Left ventricle myocardium superior (tissue), 1 donor: Measurements from ENCODE around the gene ZBTB45. TPM values are rescaled to one million over a fixed set of nuclear protein-coding genes. Genes with fewer than 3 reads are reported as not detected.
"Not testable (repeated sequence)": the region's sequence is repeated elsewhere in the genome, so short reads cannot be mapped to it uniquely, and the experiment has no call there.

Experiments
- ATAC-seq: fragments of 200-7000 bp; cut with Tn5 transposase; one replicate; pipeline ENCODE4 v1.9.1; 2020; ENCODE audit warnings: mild to moderate bottlenecking, moderate library complexity
- DNase-seq: peaks from one replicate; pipeline ENCODE4 v3.0.0-alpha.2; 2020
- intact Hi-C: fragments of 100-400 bp; cut with micrococcal nuclease; formaldehyde crosslinking; loops from one replicate; pipeline ENCODE4 v1.11.0; 2022
- total RNA-seq: library from RNA; stranded (reverse); fragmentation: NEBNext Ultra II Directional; extraction: Animal tissue kit (Norgen Biotek cat#: 25700); gene quantifications from one replicate; pipeline ENCODE4 v1.2.1, GENCODE V29; 2021
- donor health status: DM: no; HTN: yes; CAD: no; lungs with severe emphysema.

ZBTB45 gene
- total RNA-seq, 1 donor from 2014 or later: 10.4 TPM

GRCh38 chr19:58480481-58480830, 39.2 kb downstream of the ZBTB45 start:
- no peak for ATAC-seq
- DNase-seq: no peak
- intact Hi-C loops: no loop called here

- intact Hi-C loops: no loop called here
- ATAC-seq (no peak), DNase-seq (no peak)
Measured at GRCh38 chr19:58479736-58480480, 39.7 kb downstream of the ZBTB45 start.

- DNase-seq (no peak), ATAC-seq (no peak)
- intact Hi-C loops: no loop called here
Measured at GRCh38 chr19:58479303-58479702, 40.3 kb downstream of the ZBTB45 start.

DNA sequence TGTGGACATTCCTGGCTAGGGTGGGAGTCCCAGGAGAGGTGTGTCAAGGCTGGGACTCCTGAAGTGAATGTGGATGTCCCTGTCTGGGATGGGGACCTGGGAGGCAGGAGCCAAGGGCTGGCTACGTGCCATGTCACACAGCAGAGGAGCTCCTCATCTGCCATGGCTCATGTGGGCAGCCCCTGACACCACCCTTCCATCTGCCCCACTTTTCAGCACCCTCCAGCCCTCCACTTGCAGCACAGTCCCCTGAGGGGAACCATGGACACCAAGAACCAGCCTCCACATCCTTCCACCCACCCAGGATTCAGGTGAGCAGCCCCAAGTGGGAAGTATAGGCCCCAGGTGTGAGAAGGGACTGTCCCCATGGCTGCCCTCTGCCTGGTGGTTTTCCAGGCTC, 41.7 kb downstream of the ZBTB45 start:
- intact Hi-C loops: no loop called here
- no peak for ATAC-seq
- DNase-seq: no peak

- DNase-seq (no peak), ATAC-seq (no peak)
- intact Hi-C loops: no loop called here
Measured at GRCh38 chr19:58477130-58477529, 42.5 kb downstream of the ZBTB45 start.

DNA sequence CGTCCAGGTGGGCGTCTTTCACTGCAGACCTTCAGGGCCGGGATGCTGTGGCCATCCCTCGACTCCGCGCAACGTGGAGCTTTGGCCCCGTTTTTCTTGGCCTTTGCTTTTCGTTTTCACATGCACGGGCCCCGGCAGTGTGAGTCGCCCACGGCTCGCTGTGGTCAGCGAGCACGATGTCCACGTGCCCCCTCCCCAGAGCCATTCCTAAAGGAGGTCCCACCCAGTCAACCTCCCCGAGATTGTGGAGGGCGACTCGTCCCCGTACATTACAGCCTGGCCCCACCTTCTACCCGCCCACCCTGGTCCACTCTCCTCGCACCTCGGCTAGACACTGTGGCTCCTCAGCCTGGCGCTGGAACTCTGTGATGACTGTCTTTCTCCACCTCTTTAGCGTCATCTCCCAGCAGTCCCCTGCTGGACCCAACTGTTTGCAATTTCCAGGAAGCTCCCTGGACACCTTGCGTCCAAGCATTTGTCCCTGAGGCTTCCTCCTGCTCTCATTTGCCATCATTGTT, 43.1 kb downstream of the ZBTB45 start:
- peak; percentile 1 for ATAC-seq
- DNase-seq: no peak

DNA sequence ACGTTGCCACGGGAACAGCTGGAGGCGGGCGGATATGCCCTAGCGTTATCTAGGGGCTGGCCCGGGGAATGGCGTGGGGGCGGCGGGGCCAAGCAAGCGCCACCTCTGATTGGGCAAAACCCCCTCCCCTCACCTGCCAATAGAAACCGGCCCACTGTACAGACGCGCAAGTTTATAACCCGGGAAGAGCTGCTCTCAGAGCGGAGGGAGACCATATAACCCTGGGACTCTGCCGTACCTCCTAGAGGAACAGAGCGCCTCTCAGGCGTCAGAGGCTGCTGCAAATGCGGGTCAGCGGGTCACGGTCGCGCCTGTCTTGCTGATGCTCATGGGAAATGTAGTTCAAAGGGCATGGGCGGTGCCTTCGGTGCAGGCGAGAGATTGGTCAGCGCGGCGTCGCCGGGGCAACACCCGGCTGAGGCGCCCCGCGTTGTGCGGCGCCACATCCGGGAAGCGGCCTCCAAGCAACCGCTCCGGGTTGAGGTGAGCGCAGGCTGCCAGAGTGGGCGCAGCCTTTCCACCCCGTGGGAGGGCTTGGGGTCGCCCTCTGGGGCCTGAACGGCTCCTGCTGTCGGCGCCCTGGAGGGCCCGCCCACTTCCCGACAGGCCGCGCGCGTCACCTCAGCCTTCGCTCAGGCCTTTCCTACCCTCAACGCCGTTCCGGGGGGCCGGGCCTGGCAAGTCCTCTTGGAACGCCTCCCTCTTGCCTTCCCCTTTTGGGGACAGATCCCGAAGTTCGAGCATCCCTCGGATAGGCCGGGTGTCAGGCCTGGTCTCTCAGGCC, 43.7 kb downstream of the ZBTB45 start, which contains the start of gene ZNF446:
Gene ZNF446, plus strand, starts transcription at position 639 of the 784 bp plus-strand sequence. CDS start 867 bp downstream, outside the sequence.
- DNase-seq (peak; percentile 96), ATAC-seq (peak; percentile 93)
- intact Hi-C loops: no loop called here

More for the DNA sequence above, 43.1 kb downstream of the ZBTB45 start:
- intact Hi-C loops: no loop called here

- DNase-seq: no peak
- ATAC-seq: no peak
- intact Hi-C loops: no loop called here
Measured at GRCh38 chr19:58474997-58475713, 44.5 kb downstream of the ZBTB45 start.

DNA sequence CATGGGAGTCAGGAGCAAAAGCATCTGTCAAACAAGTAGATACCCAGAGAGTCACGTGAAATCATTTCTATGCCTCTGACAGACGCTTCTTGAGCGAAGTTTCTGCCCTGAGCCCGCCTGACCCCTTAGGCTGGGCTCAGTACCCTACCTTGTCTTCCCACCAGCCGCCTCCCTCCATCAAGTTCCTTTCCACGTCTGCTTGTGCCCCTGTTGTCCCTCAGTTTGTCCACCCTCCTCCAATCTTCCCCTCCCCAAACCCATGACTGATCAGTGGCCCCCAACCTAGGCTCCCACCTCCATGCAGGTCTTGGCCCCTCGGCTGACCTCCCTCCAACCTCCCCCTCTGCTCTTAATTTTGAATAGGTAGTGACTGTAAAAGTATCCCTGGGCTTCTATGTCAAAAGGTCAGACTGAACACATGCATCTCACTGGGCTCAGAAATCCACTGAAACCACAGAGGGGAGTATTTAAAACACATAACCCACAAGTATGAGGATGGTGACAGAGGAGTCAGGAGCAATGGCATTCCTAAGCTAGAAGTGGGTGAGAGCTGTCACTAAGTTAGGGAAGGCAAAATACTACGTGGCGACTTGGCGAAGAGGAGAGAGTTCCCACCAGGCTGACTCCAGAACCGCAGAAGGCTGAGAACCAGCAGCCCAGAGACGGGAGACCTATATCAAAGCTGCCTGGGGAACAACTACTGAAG, 45.2 kb downstream of the ZBTB45 start:
- ATAC-seq (no peak), DNase-seq (no peak)
- intact Hi-C loops: no loop called here

GRCh38 chr19:58473775-58474174, 45.8 kb downstream of the ZBTB45 start:
- DNase-seq (no peak), ATAC-seq (no peak)
- intact Hi-C loops: no loop called here

GRCh38 chr19:58471736-58472135, 47.9 kb downstream of the ZBTB45 start:
- DNase-seq: no peak
- intact Hi-C loops: no loop called here
- ATAC-seq: no peak

- ATAC-seq, DNase-seq, intact Hi-C loops: not testable (repeated sequence)
Measured at GRCh38 chr19:58470837-58471543, 48.6 kb downstream of the ZBTB45 start.

DNA sequence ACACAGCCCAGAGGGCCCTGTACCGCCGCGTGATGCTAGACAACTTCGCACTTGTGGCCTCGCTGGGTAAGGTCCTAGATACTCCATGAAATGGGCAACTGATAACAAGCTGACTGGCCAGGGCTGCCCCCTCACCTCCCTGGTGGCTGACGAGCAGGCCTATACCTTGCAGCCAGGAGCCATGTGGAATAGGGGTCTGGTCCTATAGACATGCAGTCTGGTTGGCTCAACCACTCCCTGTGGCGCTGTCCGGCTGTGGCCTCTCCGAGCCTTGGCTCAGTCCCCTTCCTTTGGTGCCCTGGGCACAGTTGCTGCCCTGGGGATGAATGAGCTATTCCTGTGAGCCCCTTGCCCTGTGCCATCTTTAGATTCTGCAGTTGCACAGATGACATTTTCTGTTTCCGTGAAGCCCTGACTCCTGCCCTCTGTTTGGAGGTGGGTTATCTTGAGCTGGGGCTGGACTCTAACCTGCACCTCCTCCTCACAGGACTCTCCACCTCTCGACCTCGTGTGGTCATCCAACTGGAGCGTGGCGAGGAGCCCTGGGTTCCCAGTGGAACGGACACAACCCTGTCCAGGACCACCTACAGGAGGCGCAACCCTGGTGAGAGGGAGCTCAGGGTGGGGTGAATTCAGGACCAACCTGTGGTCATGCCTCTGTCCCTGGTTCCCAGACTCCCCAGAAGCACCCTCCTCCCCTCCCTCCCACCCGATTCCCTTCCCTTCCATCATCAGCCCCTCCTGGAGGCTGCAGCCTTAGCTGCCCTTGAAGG, 50.2 kb downstream of the ZBTB45 start:
- intact Hi-C loops: no loop called here
- DNase-seq (no peak), ATAC-seq (no peak)

GRCh38 chr19:58468216-58468839, 51.3 kb downstream of the ZBTB45 start:
- intact Hi-C loops: no loop called here
- DNase-seq (no peak), ATAC-seq (no peak)

- intact Hi-C loops: no loop called here
- ATAC-seq: peak; percentile 98
- DNase-seq: peak; percentile 99
Measured at GRCh38 chr19:58466760-58467589, 52.6 kb downstream of the ZBTB45 start, which contains the start of gene ZNF324. ZNF324 (plus strand) TSS chr19:58467080; CDS start chr19:58469186, 2,106 bp downstream.

GRCh38 chr19:58466089-58466759, 53.4 kb downstream of the ZBTB45 start:
- intact Hi-C loops: no loop called here
- ATAC-seq (peak; percentile 22), DNase-seq (no peak)
